ENCODE data around the gene C6orf47.

C6orf47 gene

DNA sequence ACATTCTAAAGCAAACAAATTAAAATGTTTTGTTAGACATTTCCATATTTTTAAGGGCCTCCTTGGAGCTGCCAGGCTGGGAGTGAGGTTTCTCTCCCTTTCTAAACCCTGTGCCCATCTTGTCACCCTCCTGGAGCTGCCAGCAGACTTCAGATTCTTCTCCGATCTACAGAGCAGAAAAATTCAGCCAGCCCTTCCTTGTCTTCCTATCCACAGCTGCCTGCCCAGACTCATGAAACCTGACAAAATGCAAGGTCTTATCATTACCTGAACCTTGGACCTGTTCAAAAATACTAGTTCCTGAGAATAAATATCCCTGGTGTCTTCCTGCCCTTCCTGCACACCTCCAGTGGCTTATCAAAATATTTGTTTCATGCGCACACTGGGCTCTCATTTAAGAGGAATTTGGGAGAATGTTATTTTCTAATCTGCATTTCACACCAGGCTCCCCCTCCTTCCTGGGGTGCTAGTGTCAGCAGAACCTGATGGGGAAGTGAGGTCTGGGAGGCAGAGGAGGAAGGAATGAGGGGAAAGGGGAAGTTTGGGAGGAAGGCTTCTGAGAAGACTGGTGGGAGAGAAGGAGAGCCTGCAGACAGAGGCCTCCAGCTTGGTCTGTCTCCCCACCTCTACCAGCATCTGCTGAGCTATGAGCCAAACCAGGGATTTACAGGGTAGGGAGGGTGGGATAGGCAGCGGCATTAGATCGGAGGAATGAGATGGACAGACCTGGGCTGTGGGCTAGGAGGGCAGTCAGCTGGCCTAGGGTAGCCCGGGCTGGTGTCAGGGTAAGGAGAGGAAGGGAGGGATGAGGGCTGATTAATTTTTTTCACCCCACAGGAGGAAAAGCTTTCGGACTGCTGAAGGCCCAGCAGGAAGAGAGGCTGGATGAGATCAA is 45.6 kb downstream of the C6orf47 start, which contains the start of gene AIF1:
AIF1 (plus strand) TSS at position 551 of the 895 bp plus-strand sequence; CDS start at position 647, 96 bp downstream.
- H3K9ac ChIP-seq (ENCODE audit: low read length) = no peak within 1 kb of the TSS
- no peak within 1 kb of the TSS for H3K23ac ChIP-seq (ENCODE audit: low read length)
- no peak within 1 kb of the TSS for H2BK5ac ChIP-seq (ENCODE audit: low read depth, low read length, poor library complexity)
- no peak within 1 kb of the TSS for H2AK5ac ChIP-seq (ENCODE audit: low read length)
- no peaks in the 10 kb centered on the region for H3K4me1 ChIP-seq (ENCODE audit: control insufficient read depth in 1 of 2, insufficient read depth in 2 of 2, low read length in 2 of 2)
- H3K4me3 ChIP-seq (ENCODE audit: low read depth, low read length) = peak within 1 kb of the TSS; percentile 51
- H4K12ac ChIP-seq (ENCODE audit: low read depth, low read length) = no peak within 1 kb of the TSS
- H4K8ac ChIP-seq (ENCODE audit: low read depth, low read length) = no peak within 1 kb of the TSS
- no peak within 1 kb of the TSS for H2AFZ ChIP-seq (ENCODE audit: insufficient read depth, low read length, poor library complexity)
- H3K14ac ChIP-seq (ENCODE audit: low read length) = no peak within 1 kb of the TSS
- no peaks in the 10 kb centered on the region for H3K79me2 ChIP-seq (ENCODE audit: control insufficient read depth, insufficient read depth, low read length, poor library complexity)
- no CpG with 5 or more reads among the region's 6 CpGs for WGBS (ENCODE audit: extremely low coverage, insufficient coverage, insufficient read length)
- H3K9me3 ChIP-seq (ENCODE audit: insufficient read depth, low read depth, low read length) = no peaks in the 10 kb centered on the region
- no peak within 1 kb of the TSS for H3K4me2 ChIP-seq (ENCODE audit: low read length)
- no peak within 1 kb of the TSS for H3K27ac ChIP-seq (ENCODE audit: low read depth, low read length)
- no peak within 1 kb of the TSS for H2BK120ac ChIP-seq (ENCODE audit: insufficient read depth, low read length, poor library complexity)
- H4K91ac ChIP-seq (ENCODE audit: low read depth, low read length) = no peak within 1 kb of the TSS
- H3K18ac ChIP-seq (ENCODE audit: low read length) = no peak within 1 kb of the TSS
- no peaks in the 10 kb centered on the region for H3K36me3 ChIP-seq (ENCODE audit: control insufficient read depth in 1 of 2, insufficient read depth in 2 of 2, low read length in 2 of 2)
- no peaks in the 10 kb centered on the region for H3K27me3 ChIP-seq (ENCODE audit: insufficient read depth, low read length)
- H3K4ac ChIP-seq (ENCODE audit: low read depth, low read length) = no peak within 1 kb of the TSS
- no peak within 1 kb of the TSS for H2BK12ac ChIP-seq (ENCODE audit: low read length)
- DNase-seq = no peak
- H3K79me1 ChIP-seq (ENCODE audit: low read length) = peaks cover under 1% of the 10 kb centered on the region

DNA sequence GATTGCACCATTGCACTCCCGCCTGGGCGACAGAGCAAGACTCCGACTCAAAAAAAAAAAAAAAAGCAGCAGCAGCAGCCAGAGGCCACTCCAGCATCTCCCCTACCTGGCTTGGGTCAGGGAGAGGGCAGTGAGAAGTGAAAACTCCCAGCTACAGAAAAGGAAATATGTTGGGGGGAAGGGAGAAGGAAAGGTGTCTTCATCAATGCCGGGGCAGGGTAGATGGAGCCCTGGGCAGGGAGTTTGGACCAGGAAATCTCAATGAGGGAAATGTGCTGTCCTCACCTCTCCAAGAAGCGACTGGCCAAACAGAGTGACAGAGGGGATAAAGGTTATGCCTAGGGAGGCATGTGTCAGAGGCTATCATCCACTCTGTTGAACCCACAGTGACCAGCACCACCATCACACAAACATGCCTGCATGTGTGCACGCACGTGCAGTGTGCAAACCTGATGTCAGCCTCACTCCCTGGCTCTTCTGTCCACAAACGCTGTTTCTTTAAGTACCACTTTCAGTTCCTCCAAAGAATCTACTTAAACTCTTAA is 46.4 kb downstream of the C6orf47 start:
- Histone ChIP-seq H3K27ac (ENCODE audit: low read depth, low read length) (no peak overlapping the region), H3K4me2 (ENCODE audit: low read length) (no peak overlapping the region), H3K27me3 (ENCODE audit: insufficient read depth, low read length) (no peaks in the 10 kb centered on the region), H2AK5ac (ENCODE audit: low read length) (no peak overlapping the region), H3K23ac (ENCODE audit: low read length) (no peak overlapping the region), H2BK12ac (ENCODE audit: low read length) (no peak overlapping the region), H3K79me1 (ENCODE audit: low read length) (no peaks in the 10 kb centered on the region), H4K91ac (ENCODE audit: low read depth, low read length) (no peak overlapping the region), H3K4me3 (ENCODE audit: low read depth, low read length) (peak overlapping the region; percentile 51), H2BK5ac (ENCODE audit: low read depth, low read length, poor library complexity) (no peak overlapping the region), H3K4me1 (ENCODE audit: control insufficient read depth in 1 of 2, insufficient read depth in 2 of 2, low read length in 2 of 2) (no peaks in the 10 kb centered on the region), H3K4ac (ENCODE audit: low read depth, low read length) (no peak overlapping the region), H3K36me3 (ENCODE audit: control insufficient read depth in 1 of 2, insufficient read depth in 2 of 2, low read length in 2 of 2) (no peaks in the 10 kb centered on the region), H4K12ac (ENCODE audit: low read depth, low read length) (no peak overlapping the region), H4K8ac (ENCODE audit: low read depth, low read length) (no peak overlapping the region), H3K14ac (ENCODE audit: low read length) (no peak overlapping the region), H2BK120ac (ENCODE audit: insufficient read depth, low read length, poor library complexity) (no peak overlapping the region), H2AFZ (ENCODE audit: insufficient read depth, low read length, poor library complexity) (no peak overlapping the region), H3K18ac (ENCODE audit: low read length) (no peak overlapping the region), H3K9ac (ENCODE audit: low read length) (no peak overlapping the region), H3K79me2 (ENCODE audit: control insufficient read depth, insufficient read depth, low read length, poor library complexity) (no peaks in the 10 kb centered on the region), H3K9me3 (ENCODE audit: insufficient read depth, low read depth, low read length) (no peaks in the 10 kb centered on the region)
- DNase-seq = peak in 1 of 2 donors; percentile 20
- WGBS (ENCODE audit: extremely low coverage, insufficient coverage, insufficient read length) = no CpG with 5 or more reads among the region's 8 CpGs

DNA sequence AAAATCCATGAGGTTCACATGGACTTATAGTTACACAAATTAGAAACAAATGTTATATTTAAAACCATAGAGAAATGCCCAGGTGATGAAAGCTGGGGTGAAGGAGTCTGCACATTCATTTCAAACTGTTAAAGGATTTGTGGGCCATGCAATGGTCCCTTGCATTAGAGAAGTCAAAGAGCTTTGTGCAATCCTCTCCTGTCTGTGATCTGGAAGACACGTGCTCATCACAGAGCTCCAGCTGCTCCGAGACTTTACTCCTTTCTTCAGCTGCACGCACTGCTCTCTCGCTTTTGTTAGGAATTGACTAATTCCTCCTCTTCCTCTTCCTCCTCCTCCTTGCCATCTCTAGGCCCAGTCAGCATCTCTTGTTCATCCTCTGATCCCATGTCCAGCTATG is 49.6 kb downstream of the C6orf47 start:
- no peak overlapping the region for H3K23ac ChIP-seq (ENCODE audit: low read length)
- no peaks in the 10 kb centered on the region for H3K9me3 ChIP-seq (ENCODE audit: insufficient read depth, low read depth, low read length)
- no peak overlapping the region for H3K4ac ChIP-seq (ENCODE audit: low read depth, low read length)
- no peak overlapping the region for H3K18ac ChIP-seq (ENCODE audit: low read length)
- H3K79me2 ChIP-seq (ENCODE audit: control insufficient read depth, insufficient read depth, low read length, poor library complexity) = no peaks in the 10 kb centered on the region
- no CpG with 5 or more reads among the region's 4 CpGs for WGBS (ENCODE audit: extremely low coverage, insufficient coverage, insufficient read length)
- H3K4me2 ChIP-seq (ENCODE audit: low read length) = no peak overlapping the region
- H3K27ac ChIP-seq (ENCODE audit: low read depth, low read length) = no peak overlapping the region
- H3K79me1 ChIP-seq (ENCODE audit: low read length) = no peaks in the 10 kb centered on the region
- H3K27me3 ChIP-seq (ENCODE audit: insufficient read depth, low read length) = no peaks in the 10 kb centered on the region
- no peak overlapping the region for H3K4me3 ChIP-seq (ENCODE audit: low read depth, low read length)
- no peak overlapping the region for H2AFZ ChIP-seq (ENCODE audit: insufficient read depth, low read length, poor library complexity)
- no peak overlapping the region for H2BK120ac ChIP-seq (ENCODE audit: insufficient read depth, low read length, poor library complexity)
- H3K9ac ChIP-seq (ENCODE audit: low read length) = no peak overlapping the region
- no peaks in the 10 kb centered on the region for H3K36me3 ChIP-seq (ENCODE audit: control insufficient read depth in 1 of 2, insufficient read depth in 2 of 2, low read length in 2 of 2)
- H2BK5ac ChIP-seq (ENCODE audit: low read depth, low read length, poor library complexity) = no peak overlapping the region
- no peak overlapping the region for H2AK5ac ChIP-seq (ENCODE audit: low read length)
- no peak overlapping the region for H2BK12ac ChIP-seq (ENCODE audit: low read length)
- no peak overlapping the region for H4K12ac ChIP-seq (ENCODE audit: low read depth, low read length)
- no peak overlapping the region for H4K8ac ChIP-seq (ENCODE audit: low read depth, low read length)
- no peak for DNase-seq
- H3K14ac ChIP-seq (ENCODE audit: low read length) = no peak overlapping the region
- H3K4me1 ChIP-seq (ENCODE audit: control insufficient read depth in 1 of 2, insufficient read depth in 2 of 2, low read length in 2 of 2) = no peaks in the 10 kb centered on the region
- no peak overlapping the region for H4K91ac ChIP-seq (ENCODE audit: low read depth, low read length)

DNA sequence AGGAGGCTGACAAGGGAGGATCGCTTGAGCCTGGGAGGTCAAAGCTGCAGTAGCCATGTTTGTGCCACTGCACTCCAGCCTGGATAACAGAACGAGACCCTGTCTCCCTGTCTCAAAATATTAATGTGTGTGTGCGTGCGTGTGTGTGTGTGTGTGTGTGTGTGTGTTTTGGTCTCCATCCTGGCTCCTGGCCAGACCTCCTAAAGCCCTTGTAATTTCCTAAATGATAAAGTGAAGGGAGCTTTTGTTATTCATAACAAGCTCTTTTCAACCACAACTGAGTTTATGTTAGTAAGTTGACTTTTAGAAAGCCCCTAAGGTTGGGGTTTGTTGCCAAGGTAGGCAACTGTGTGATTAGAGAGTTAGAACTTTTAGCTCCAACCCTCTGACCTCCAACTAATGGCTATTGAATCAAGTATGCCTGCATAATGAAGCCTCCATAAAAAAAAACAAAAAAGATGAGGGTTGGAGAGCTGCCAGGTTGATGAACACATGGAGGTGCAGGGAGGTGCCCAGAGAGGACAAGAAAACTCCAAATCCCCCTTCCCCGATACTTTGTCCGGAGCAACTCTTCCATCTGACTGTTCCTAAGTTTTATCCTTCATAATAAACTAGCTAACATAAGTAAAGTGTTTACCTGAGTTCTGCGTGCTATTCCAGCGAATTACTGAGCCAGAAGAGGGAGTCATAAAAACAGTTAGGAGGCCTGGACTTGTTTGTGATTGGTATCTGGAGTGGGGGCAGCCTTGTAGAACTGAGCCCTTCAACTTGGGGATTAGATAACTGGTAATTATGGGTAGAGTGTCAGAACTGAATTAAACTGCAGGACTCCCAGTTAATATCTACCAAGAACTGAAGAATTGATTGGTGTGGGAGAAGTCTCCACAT is 50.8 kb downstream of the C6orf47 start:
- no peak overlapping the region for H2AK5ac ChIP-seq (ENCODE audit: low read length)
- H3K36me3 ChIP-seq (ENCODE audit: control insufficient read depth in 1 of 2, insufficient read depth in 2 of 2, low read length in 2 of 2) = no peaks in the 10 kb centered on the region
- H2BK5ac ChIP-seq (ENCODE audit: low read depth, low read length, poor library complexity) = no peak overlapping the region
- no peak overlapping the region for H3K14ac ChIP-seq (ENCODE audit: low read length)
- H4K91ac ChIP-seq (ENCODE audit: low read depth, low read length) = no peak overlapping the region
- no peak overlapping the region for H3K23ac ChIP-seq (ENCODE audit: low read length)
- H2BK120ac ChIP-seq (ENCODE audit: insufficient read depth, low read length, poor library complexity) = no peak overlapping the region
- H2AFZ ChIP-seq (ENCODE audit: insufficient read depth, low read length, poor library complexity) = no peak overlapping the region
- H3K27me3 ChIP-seq (ENCODE audit: insufficient read depth, low read length) = no peaks in the 10 kb centered on the region
- no peak overlapping the region for H3K4ac ChIP-seq (ENCODE audit: low read depth, low read length)
- H3K9ac ChIP-seq (ENCODE audit: low read length) = no peak overlapping the region
- H3K79me1 ChIP-seq (ENCODE audit: low read length) = no peaks in the 10 kb centered on the region
- no CpG with 5 or more reads among the region's 8 CpGs for WGBS (ENCODE audit: extremely low coverage, insufficient coverage, insufficient read length)
- H3K9me3 ChIP-seq (ENCODE audit: insufficient read depth, low read depth, low read length) = no peaks in the 10 kb centered on the region
- H4K8ac ChIP-seq (ENCODE audit: low read depth, low read length) = no peak overlapping the region
- H3K4me1 ChIP-seq (ENCODE audit: control insufficient read depth in 1 of 2, insufficient read depth in 2 of 2, low read length in 2 of 2) = no peaks in the 10 kb centered on the region
- no peaks in the 10 kb centered on the region for H3K79me2 ChIP-seq (ENCODE audit: control insufficient read depth, insufficient read depth, low read length, poor library complexity)
- no peak overlapping the region for H3K4me2 ChIP-seq (ENCODE audit: low read length)
- no peak overlapping the region for H3K27ac ChIP-seq (ENCODE audit: low read depth, low read length)
- H3K18ac ChIP-seq (ENCODE audit: low read length) = no peak overlapping the region
- H2BK12ac ChIP-seq (ENCODE audit: low read length) = no peak overlapping the region
- H4K12ac ChIP-seq (ENCODE audit: low read depth, low read length) = no peak overlapping the region
- no peak for DNase-seq
- H3K4me3 ChIP-seq (ENCODE audit: low read depth, low read length) = no peak overlapping the region
